CD4-positive, CD25-positive, alpha-beta regulatory T cell (primary cell): ENCODE measurements around the gene EGFLAM. TPM values are rescaled to one million over a fixed set of nuclear protein-coding genes. Genes with fewer than 3 reads are reported as not detected.

Experiments used
- ATAC-seq, 2 donors: fragments of 150-1000 bp; cut with Tn5 transposase; one replicate each; pipeline ENCODE4 v1.10.0; 2021; ENCODE audit warnings: low read depth in 2 of 2, moderate number of reproducible peaks in 2 of 2, moderate library complexity in 1 of 2
- DNase-seq, 3 donors: peaks; one replicate each; pipeline versions ENCODE4 v3.0.0 to v3.0.0-alpha.2; 2012 to 2022; ENCODE audit warnings: mixed read lengths in 1 of 3
- H3K27ac ChIP-seq: one replicate; pipeline ENCODE4 v1.7.0; 2013; ENCODE audit warnings: mild to moderate bottlenecking, low read length; ENCODE audit not compliant: insufficient read depth, poor library complexity, severe bottlenecking
- H3K27me3 ChIP-seq: one replicate; pipeline ENCODE4 v1.7.0; 2013; ENCODE audit warnings: low read length; ENCODE audit not compliant: control insufficient read depth, insufficient read depth
- H3K36me3 ChIP-seq: one replicate; pipeline ENCODE4 v1.7.0; 2013; ENCODE audit warnings: mild to moderate bottlenecking, low read length, moderate library complexity; ENCODE audit not compliant: control insufficient read depth, insufficient read depth
- H3K4me1 ChIP-seq: 2 replicates; pipeline ENCODE4 v1.7.0; 2013; ENCODE audit warnings: mild to moderate bottlenecking, low read length; ENCODE audit not compliant: insufficient read depth, control insufficient read depth, poor library complexity, severe bottlenecking
- H3K4me3 ChIP-seq: one replicate; pipeline ENCODE4 v1.7.0; 2013; ENCODE audit warnings: low read depth, mild to moderate bottlenecking, low read length, moderate library complexity
- H3K9me3 ChIP-seq, 2 experiments: 1 replicate in 1 of 2; 2 replicates in 1 of 2; pipeline ENCODE4 v1.7.0; 2013; ENCODE audit warnings: low read length in 2 of 2, mild to moderate bottlenecking in 1 of 2, moderate library complexity in 1 of 2; ENCODE audit not compliant: control insufficient read depth in 2 of 2
- H3K27ac Mint-ChIP-seq, 3 donors: one replicate each; pipeline ENCODE4 v1.8.0; 2020 to 2022; ENCODE audit warnings: mild to moderate bottlenecking in 3 of 3, mixed read lengths in 3 of 3, moderate library complexity in 2 of 3
- H3K27me3 Mint-ChIP-seq: one replicate; pipeline ENCODE4 v1.8.0; 2022; ENCODE audit warnings: mild to moderate bottlenecking, mixed read lengths
- H3K36me3 Mint-ChIP-seq: one replicate; pipeline ENCODE4 v1.8.0; 2020; ENCODE audit warnings: mixed read lengths
- H3K4me1 Mint-ChIP-seq, 4 donors: one replicate each; pipeline ENCODE4 v1.8.0; 2020 to 2022; ENCODE audit warnings: mixed read lengths in 4 of 4, mild to moderate bottlenecking in 1 of 4
- H3K4me3 Mint-ChIP-seq, 4 donors: one replicate each; pipeline ENCODE4 v1.8.0; 2020 to 2022; ENCODE audit warnings: mild to moderate bottlenecking in 4 of 4, mixed read lengths in 4 of 4, moderate library complexity in 3 of 4
- H3K9me3 Mint-ChIP-seq, 7 donors: one replicate each; pipeline ENCODE4 v1.8.0; 2020 to 2022; ENCODE audit warnings: mixed read lengths in 7 of 7, mild to moderate bottlenecking in 3 of 7, moderate library complexity in 2 of 7
- polyA plus RNA-seq, 4 donors: library from polyadenylated mRNA; unstranded; fragments of 300-500 nt; fragmentation: Illumina TruSeq; gene quantifications; one replicate each; pipeline ENCODE4 v1.2.3, GENCODE V29; 2021
- total RNA-seq: library from RNA; stranded (reverse); gene quantifications from one replicate; pipeline ENCODE4 v1.2.3, GENCODE V29; 2022

EGFLAM gene
- total and polyA plus RNA-seq, 5 donors from 2014 or later: not detected

DNA sequence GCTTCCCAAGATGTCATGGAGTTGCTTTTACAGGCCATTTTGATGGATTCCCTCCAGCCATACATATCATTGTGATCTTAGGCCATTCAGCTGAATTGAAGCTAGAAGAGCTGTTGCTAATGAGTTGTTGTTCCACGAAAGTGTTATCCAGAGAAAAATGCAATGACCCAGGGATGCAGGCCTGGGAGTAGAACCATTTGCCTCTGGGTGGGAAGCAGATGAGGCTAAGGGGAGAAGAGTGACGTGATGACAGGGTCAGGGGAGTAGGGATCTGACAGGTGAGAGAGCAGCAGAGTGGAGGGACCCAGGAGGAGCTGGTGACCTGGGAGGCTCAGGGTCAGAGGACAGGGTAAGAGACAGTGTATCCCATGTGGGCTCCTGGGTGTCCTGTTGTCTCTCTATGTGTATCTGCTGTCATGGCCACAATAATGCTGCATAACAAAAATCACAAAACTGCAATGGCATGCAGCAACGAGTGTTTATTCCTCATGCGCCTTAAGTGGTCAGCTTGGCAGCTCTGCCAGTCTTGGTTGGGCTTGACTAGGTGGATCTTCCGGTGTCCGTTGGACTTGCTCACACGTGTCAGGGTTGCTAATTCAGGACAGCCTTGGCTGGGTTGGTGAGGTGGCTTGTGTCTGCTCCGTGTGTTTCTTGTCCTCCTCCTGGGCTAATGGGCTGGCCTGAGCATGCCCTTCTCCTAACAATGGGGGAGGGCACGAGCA is 207.5 kb downstream of the EGFLAM start:
- H3K27me3 Mint-ChIP-seq: peaks cover 24% of the 10 kb centered on the region
- ATAC-seq (no peak), DNase-seq (no peak)
- Histone ChIP-seq H3K4me1 (no peaks in the 10 kb centered on the region), H3K36me3 (no peaks in the 10 kb centered on the region), H3K27ac (no peak overlapping the region), H3K4me3 (no peak overlapping the region), H3K9me3 (no peaks in the 10 kb centered on the region), H3K27me3 (peaks cover 14% of the 10 kb centered on the region)
- no peak overlapping the region for H3K27ac Mint-ChIP-seq
- H3K4me1 Mint-ChIP-seq: no peaks in the 10 kb centered on the region
- H3K4me3 Mint-ChIP-seq: no peak overlapping the region
- no peaks in the 10 kb centered on the region for H3K36me3 Mint-ChIP-seq
- H3K9me3 Mint-ChIP-seq: peaks cover 0 to 3% (median 0%) of the 10 kb centered on the region in 7 donors

DNA sequence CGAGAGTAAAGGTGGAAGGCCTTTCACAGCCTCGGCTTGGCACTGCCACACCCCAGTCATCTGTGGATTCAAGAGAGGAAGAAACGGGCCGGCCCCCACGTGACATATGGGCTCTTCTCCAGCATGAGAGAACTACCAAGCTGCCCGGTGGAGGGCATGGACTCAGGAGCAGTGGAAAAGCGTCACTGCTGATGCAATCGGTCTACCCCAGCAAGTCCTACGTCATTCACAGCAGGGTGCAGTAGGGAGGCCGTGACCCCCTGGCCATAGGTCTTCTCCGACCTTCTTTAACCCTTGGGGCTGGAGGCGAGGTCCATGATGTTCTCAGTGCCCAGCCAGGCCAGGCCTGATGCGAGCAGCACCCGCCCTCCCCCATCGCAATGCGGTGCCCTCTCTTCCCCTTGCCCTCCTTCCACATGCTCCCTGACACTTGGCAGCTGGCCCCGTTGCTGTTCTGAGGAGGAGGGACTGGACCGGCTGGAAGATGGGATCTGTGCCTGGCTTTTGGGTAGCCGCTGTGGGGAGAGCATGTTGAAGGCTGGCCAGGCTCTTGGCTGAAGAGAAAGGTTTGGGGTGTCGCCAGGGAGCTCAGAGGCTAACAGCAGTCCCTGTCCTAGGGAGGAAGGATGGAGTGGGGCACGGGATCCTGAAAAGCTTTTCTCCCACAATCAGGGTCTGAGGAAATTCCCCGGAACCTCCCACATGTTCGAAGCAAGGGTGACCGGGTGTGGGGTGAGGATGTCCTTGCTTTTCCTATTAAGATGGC is 208.2 kb downstream of the EGFLAM start:
- H3K9me3 Mint-ChIP-seq: peaks cover 0 to 3% (median 0%) of the 10 kb centered on the region in 7 donors
- H3K4me3 Mint-ChIP-seq: no peak overlapping the region
- Histone ChIP-seq H3K36me3 (no peaks in the 10 kb centered on the region), H3K27ac (no peak overlapping the region), H3K9me3 (no peaks in the 10 kb centered on the region), H3K4me3 (no peak overlapping the region), H3K27me3 (peaks cover 12% of the 10 kb centered on the region), H3K4me1 (no peaks in the 10 kb centered on the region)
- H3K27me3 Mint-ChIP-seq: peaks cover 31% of the 10 kb centered on the region
- ATAC-seq: no peak
- no peak for DNase-seq
- no peaks in the 10 kb centered on the region for H3K36me3 Mint-ChIP-seq
- H3K27ac Mint-ChIP-seq: no peak overlapping the region
- no peaks in the 10 kb centered on the region for H3K4me1 Mint-ChIP-seq

DNA sequence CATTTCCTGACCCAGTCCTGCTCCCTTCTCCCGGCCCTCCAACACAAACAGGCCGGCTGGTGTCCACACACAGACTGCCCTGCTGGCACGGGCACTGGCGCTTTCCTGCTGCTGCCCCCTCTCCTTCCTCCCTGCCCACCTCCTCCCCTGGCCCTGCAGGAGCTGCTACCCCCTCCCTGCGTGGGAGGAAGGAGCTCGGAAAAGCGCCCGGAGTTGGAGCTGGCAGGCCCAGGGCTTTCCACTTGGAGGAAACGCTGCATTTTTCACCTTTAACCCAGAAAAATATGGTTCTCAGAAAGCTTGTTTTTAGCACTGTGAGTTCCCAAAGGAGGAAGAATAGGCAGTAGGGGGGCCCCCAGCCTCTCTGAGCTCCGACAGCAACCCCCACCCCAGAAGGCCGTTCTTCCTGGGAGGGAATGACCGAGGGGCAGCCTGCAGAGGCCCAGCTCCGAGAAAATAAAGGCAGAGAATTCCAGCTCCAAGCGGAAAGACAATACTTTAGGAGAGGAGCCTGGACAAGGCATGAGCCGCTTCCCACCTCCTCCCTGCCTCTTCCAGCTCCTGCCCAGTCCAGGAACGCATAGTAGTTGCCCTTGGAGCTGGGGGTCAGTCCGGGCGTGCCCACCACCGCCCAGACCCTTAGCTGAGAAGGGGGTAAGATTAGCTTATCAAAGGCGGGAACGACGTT is 209.1 kb downstream of the EGFLAM start:
- no peak overlapping the region for H3K4me3 Mint-ChIP-seq
- no peaks in the 10 kb centered on the region for H3K4me1 Mint-ChIP-seq
- ATAC-seq: no peak

DNA sequence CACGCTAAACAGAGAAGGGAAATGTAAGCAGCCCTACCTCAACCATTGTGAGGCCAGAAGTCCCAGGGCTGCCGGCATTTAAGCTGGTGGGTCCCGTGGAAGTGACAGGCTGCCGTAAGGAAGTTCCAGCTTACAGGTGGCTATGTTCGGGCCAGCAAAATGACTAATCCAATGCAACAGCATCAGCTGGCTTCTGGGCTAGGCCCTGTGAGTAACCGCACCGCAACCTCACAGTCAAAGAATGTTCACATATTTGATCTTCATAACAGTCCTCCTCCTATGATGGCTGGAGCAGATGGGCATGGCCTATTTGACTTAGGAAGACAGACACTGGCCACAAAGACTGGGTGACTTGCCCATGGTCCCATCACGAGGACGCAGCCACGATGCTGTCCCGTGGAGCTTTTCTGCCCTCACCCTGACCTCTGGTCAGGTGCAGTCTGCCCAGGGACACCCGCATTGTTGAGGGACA is 209.9 kb downstream of the EGFLAM start:
- no peak overlapping the region for H3K4me3 ChIP-seq
- ATAC-seq: no peak
- H3K4me1 Mint-ChIP-seq: no peaks in the 10 kb centered on the region
- peaks cover 28% of the 10 kb centered on the region for H3K27me3 Mint-ChIP-seq
- H3K4me3 Mint-ChIP-seq: no peak overlapping the region
- no peaks in the 10 kb centered on the region for H3K9me3 ChIP-seq
- H3K36me3 ChIP-seq: no peaks in the 10 kb centered on the region
- peaks cover 9% of the 10 kb centered on the region for H3K27me3 ChIP-seq
- no peaks in the 10 kb centered on the region for H3K36me3 Mint-ChIP-seq
- no peaks in the 10 kb centered on the region for H3K4me1 ChIP-seq
- DNase-seq: no peak
- H3K27ac ChIP-seq: no peak overlapping the region
- no peak overlapping the region for H3K27ac Mint-ChIP-seq
- H3K9me3 Mint-ChIP-seq: peaks cover 0 to 3% (median 0%) of the 10 kb centered on the region in 7 donors

More for the DNA sequence above, 209.1 kb downstream of the EGFLAM start:
- Mint-ChIP-seq H3K27ac (no peak overlapping the region), H3K27me3 (peaks cover 30% of the 10 kb centered on the region), H3K9me3 (peaks cover 0 to 3% (median 0%) of the 10 kb centered on the region in 7 donors), H3K36me3 (no peaks in the 10 kb centered on the region)
- Histone ChIP-seq H3K27me3 (peaks cover 13% of the 10 kb centered on the region), H3K4me3 (no peak overlapping the region), H3K27ac (no peak overlapping the region), H3K36me3 (no peaks in the 10 kb centered on the region), H3K9me3 (no peaks in the 10 kb centered on the region), H3K4me1 (no peaks in the 10 kb centered on the region)
- no peak for DNase-seq

DNA sequence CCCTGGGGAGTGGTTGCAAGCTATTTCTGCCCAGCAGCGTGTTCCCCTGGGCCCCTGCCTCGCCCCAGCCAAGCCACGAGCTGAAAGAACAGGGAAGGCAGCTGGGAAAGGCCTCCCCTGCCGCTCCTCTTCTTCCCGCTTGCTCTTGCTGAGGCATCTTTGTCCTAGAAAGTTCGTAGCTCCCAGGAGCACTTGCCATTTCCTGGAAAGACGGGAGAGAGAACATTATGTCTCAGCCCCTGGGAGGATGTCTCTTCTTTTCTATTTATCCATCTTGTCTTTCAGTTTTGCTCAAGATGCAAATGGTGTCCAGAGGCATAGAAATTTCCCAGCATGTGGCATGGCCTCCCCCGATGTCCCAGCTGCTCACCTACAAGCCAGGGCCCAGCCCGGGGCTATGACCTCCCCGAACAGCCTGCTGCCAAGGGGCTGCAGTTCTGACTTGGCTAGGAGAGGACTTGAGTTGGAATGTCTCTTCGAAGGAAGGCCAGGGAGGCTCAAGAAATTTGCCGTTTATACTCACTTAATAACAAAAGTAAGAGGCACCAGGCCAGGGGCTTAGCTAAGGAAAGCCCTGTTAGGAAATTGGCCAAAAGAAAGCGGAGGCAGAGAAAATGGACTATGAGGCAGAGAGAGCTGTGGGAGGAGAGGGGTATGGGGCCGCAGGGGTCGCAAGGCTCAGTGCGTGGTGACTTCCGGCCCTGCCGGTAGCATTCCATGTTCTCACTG is 210.8 kb downstream of the EGFLAM start:
- Mint-ChIP-seq H3K36me3 (no peaks in the 10 kb centered on the region), H3K4me3 (no peak overlapping the region), H3K27ac (no peak overlapping the region), H3K9me3 (peaks cover 0 to 3% (median 0%) of the 10 kb centered on the region in 7 donors), H3K27me3 (peaks cover 32% of the 10 kb centered on the region), H3K4me1 (no peaks in the 10 kb centered on the region)
- Histone ChIP-seq H3K27me3 (peaks cover 8% of the 10 kb centered on the region), H3K27ac (no peak overlapping the region), H3K36me3 (no peaks in the 10 kb centered on the region), H3K4me1 (no peaks in the 10 kb centered on the region), H3K4me3 (no peak overlapping the region), H3K9me3 (no peaks in the 10 kb centered on the region)
- ATAC-seq (no peak), DNase-seq (no peak)

DNA sequence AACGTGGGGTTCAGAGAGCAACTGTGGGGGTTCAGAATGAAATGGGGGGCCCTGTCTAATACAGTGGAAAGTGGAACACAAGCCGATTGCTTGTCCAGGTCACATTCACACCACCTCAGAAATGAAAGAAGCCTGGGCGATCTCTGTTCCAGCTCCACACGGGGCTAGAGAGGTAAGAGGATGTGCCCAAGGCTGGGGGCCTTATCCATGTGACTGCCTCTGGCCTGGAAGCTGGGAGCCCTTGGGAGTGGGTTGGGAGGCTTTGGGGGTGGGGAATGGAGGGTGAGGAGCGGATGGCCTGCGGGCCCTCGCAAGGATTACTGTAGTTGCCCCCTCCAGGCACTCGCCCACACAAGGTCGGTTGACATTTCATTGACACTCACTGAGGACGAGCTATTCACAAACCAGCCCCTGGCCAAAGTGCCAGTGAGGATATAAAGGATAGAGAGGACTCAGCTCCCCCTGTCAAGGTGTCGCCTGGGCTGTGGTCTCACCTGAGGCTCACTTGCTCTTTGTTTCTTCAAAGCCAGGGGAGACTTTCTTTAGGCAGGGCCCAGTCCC is 211.4 kb downstream of the EGFLAM start:
- no peaks in the 10 kb centered on the region for H3K4me1 ChIP-seq

DNA sequence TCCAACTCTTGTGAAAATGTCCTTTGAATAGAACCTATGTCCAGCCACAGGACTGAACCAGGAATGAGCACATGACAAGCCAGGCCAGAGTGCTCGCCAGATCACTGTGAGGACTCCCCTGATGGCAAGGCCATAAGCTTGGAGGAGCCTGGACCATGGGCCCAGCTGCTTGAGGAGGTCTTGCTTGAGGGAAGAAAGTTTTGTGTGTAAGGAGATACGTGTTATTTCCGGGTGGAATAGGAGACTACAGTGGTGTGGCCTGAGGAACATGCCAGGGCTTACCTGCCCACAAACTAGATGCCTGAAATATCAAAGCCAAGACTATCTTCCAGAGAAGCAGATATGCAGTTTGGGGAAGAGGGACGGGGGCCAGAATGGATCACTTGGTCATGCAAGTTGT is 213.3 kb downstream of the EGFLAM start:
- Histone ChIP-seq H3K9me3 (no peaks in the 10 kb centered on the region), H3K27me3 (peaks cover 3% of the 10 kb centered on the region), H3K36me3 (no peaks in the 10 kb centered on the region), H3K4me3 (no peak overlapping the region), H3K27ac (no peak overlapping the region), H3K4me1 (no peaks in the 10 kb centered on the region)
- DNase-seq (no peak), ATAC-seq (no peak)
- Mint-ChIP-seq H3K27ac (no peak overlapping the region), H3K4me3 (no peak overlapping the region), H3K36me3 (no peaks in the 10 kb centered on the region), H3K27me3 (peaks cover 43% of the 10 kb centered on the region), H3K4me1 (no peaks in the 10 kb centered on the region), H3K9me3 (peaks cover 0 to 2% (median 0%) of the 10 kb centered on the region in 7 donors)

More for the DNA sequence above, 211.4 kb downstream of the EGFLAM start:
- H3K4me3 ChIP-seq: no peak overlapping the region
- no peak for ATAC-seq
- no peaks in the 10 kb centered on the region for H3K36me3 ChIP-seq
- Mint-ChIP-seq H3K27ac (no peak overlapping the region), H3K27me3 (peaks cover 36% of the 10 kb centered on the region), H3K4me3 (no peak overlapping the region), H3K9me3 (peaks cover 0 to 3% (median 0%) of the 10 kb centered on the region in 7 donors), H3K36me3 (no peaks in the 10 kb centered on the region), H3K4me1 (no peaks in the 10 kb centered on the region)
- no peaks in the 10 kb centered on the region for H3K9me3 ChIP-seq
- H3K27me3 ChIP-seq: peaks cover 9% of the 10 kb centered on the region
- no peak overlapping the region for H3K27ac ChIP-seq
- no peak for DNase-seq
